ENCODE results near the gene DNASE1L1. TPM values are rescaled to one million over a fixed set of nuclear protein-coding genes. Genes with fewer than 3 reads are reported as not detected.
A peak's percentile ranks its signal among the peaks of the same experiment; 100 is the strongest.

Gene DNASE1L1
- total and polyA plus RNA-seq, 4 experiments from 2014 or later = 14.0 to 26.3 (median 20.7) TPM

DNA sequence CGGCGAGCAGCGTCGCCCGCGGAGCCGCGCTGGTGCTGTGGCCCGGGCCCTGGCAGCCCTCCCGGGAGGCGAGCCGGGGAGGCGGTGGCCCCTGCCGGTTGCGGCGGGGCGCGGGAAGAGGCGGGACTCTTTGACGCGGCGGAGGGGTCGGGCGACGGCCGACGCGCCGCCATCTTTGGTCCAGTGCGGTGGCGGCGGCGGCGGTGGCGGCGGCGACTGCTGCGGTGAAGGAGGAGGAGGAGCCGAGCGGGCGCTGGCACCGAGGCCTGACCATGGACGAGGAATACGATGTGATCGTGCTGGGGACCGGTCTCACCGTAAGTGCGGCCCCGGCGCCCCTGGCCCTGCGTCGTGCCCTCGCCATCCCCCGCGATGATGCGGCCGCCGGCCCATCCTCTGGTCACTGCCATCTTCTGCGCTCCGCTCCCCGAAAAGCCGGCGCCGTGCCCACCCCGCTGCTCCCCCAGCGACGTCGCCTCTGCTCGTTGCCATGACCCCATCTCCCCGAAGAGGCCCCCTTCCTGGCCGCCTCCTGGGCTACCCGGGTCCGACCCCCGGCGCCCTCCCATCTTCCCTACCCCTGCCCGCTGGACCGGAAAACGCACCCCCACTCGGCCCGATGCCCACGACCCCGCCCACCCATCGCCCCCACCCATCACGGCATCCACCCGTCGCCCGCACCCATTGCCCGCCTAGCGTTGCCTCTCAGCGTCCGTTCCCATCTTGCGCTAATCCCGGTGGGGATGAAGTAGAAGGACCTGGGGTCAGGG, 28.1 kb upstream of the DNASE1L1 start, which contains the start of gene GDI1:
TSS of gene GDI1 (plus strand) at position 172 of the 770 bp plus-strand sequence. CDS start at position 273, 101 bp downstream.
- H3K27me3 ChIP-seq (ENCODE audit: insufficient read depth, low read length) = no peaks in the 10 kb centered on the region
- Mint-ChIP-seq H3K4me3 (peak within 1 kb of the TSS; percentile 86 to 89 (median 88)), H3K4me1 (peaks cover 11 to 37% (median 24%) of the 10 kb centered on the region in 4 donors), H3K9me3 (peaks cover 0 to 6% (median 0%) of the 10 kb centered on the region in 8 donors), H3K36me3 (peaks cover 6 to 33% of the 10 kb centered on the region in 2 donors), H3K27me3 (no peaks in the 10 kb centered on the region), H3K27ac (peak within 1 kb of the TSS; percentile 84 to 98 (median 94))
- DNase-seq = peak; percentile 59 to 69 (median 65)
- intact Hi-C loops (cut with micrococcal nuclease) = loop anchor here (5.0 kb wide), 1 partner anchor 80 kb away; the partner anchor contains the start of gene FAM3A
- H3K9me3 ChIP-seq (ENCODE audit: control insufficient read depth in 1 of 2, low read length in 2 of 2) = no peaks in the 10 kb centered on the region
- ChIA-PET POLR2A (ENCODE audit: partially characterized antibody) (interaction anchor here (1.0 to 1.5 kb wide), 4 partner anchors 10 to 53 kb away, joined by 3 to 7 read pairs (median 5); partner anchors contain the start of gene SLC10A3), CTCF (ENCODE audit: partially characterized antibody) (no interaction called here)
- H3K36me3 ChIP-seq (ENCODE audit: insufficient read depth, low read length) = no peaks in the 10 kb centered on the region
- H3K27ac ChIP-seq (ENCODE audit: low read depth, low read length) = peak within 1 kb of the TSS; percentile 82
- peaks cover 39% of the 10 kb centered on the region for H3K4me1 ChIP-seq (ENCODE audit: insufficient read depth, low read length)
- H3K4me3 ChIP-seq (ENCODE audit: low read length in 2 of 2) = peak within 1 kb of the TSS; percentile 29 to 40

DNA sequence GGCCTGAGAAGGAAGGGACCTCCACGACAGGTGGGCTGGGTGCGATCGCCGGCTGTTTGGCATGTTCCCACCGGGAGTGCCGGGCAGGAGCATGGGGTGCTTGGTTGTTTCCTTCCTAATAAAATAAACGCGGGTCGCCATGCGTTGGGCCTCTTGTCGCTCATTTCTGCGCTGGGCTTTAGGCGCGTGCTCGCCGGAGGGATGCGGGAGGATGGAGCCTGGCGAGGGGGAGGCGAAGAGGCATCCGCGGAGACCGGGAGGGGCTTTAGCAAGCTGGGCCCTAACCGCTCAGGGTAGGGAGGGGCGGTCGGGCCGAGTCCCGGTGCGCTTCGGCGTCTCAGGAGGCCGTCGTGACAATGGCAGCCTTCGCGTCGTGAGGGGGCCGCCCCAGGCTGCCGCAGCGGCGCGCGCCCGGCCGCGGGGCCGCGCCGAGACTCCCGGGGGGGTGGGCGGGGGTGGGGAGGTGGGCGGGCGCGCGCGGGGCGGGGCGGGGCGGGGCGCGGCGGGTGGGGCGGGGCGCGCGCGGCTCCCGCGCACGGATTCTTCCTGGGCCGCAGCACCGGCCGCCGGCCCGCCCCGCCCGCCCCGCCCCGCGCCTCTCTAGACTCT, 27.4 kb upstream of the DNASE1L1 start:
- Mint-ChIP-seq H3K36me3 (peaks cover 6 to 31% of the 10 kb centered on the region in 2 donors), H3K4me1 (peaks cover 7 to 33% (median 18%) of the 10 kb centered on the region in 4 donors), H3K27ac (peak overlapping the region; percentile 80 to 98 (median 94)), H3K4me3 (peak overlapping the region; percentile 71 to 89 (median 77)), H3K9me3 (peaks cover 0 to 6% (median 0%) of the 10 kb centered on the region in 8 donors), H3K27me3 (no peaks in the 10 kb centered on the region)
- intact Hi-C loops (cut with micrococcal nuclease) = loop anchor here (5.0 kb wide), 1 partner anchor 81 kb away; the partner anchor contains the start of gene FAM3A
- Histone ChIP-seq H3K27me3 (ENCODE audit: insufficient read depth, low read length) (no peaks in the 10 kb centered on the region), H3K36me3 (ENCODE audit: insufficient read depth, low read length) (peaks cover 7% of the 10 kb centered on the region), H3K4me1 (ENCODE audit: insufficient read depth, low read length) (peaks cover 33% of the 10 kb centered on the region), H3K4me3 (ENCODE audit: low read length in 2 of 2) (peak overlapping the region in 1 of 2 donors; percentile 35), H3K27ac (ENCODE audit: low read depth, low read length) (peak overlapping the region; percentile 82), H3K9me3 (ENCODE audit: control insufficient read depth in 1 of 2, low read length in 2 of 2) (no peaks in the 10 kb centered on the region)
- POLR2A ChIA-PET (ENCODE audit: partially characterized antibody) = interaction anchor here (1.4 to 1.5 kb wide), 3 partner anchors 9 to 39 kb away, joined by 5 to 7 read pairs (median 6); partner anchors contain the start of gene RPL10
- peak; percentile 56 to 71 (median 65) for DNase-seq
- CTCF ChIA-PET (ENCODE audit: partially characterized antibody) = no interaction called here

DNA sequence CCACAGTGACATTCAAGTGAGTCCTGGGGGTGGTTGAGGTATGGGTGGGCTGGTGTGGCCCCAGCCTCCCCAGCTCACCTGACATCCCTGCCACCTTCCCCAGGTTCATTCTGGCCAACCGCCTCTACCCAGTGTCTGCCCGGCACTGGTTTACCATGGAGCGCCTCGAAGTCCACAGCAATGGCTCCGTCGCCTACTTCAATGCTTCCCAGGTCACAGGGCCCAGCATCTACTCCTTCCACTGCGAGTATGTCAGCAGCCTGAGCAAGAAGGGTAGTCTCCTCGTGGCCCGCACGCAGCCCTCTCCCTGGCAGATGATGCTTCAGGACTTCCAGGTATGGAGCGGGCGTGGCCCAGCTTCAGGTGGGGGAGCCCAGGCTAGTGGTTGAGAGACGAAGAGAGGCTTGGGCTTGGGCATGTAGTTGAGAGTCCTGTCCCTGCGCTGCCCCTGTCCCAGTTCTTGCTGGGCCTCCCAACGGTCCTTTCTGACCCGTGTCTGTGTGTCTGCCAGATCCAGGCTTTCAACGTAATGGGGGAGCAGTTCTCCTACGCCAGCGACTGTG, 26.2 kb upstream of the DNASE1L1 start:
- DNase-seq = no peak
- Histone ChIP-seq H3K4me3 (ENCODE audit: low read length in 2 of 2) (no peak overlapping the region), H3K27me3 (ENCODE audit: insufficient read depth, low read length) (no peaks in the 10 kb centered on the region), H3K36me3 (ENCODE audit: insufficient read depth, low read length) (peaks cover 8% of the 10 kb centered on the region), H3K27ac (ENCODE audit: low read depth, low read length) (no peak overlapping the region), H3K4me1 (ENCODE audit: insufficient read depth, low read length) (peaks cover 28% of the 10 kb centered on the region), H3K9me3 (ENCODE audit: control insufficient read depth in 1 of 2, low read length in 2 of 2) (no peaks in the 10 kb centered on the region)
- H3K27me3 Mint-ChIP-seq = no peaks in the 10 kb centered on the region
- peaks cover 10 to 32% of the 10 kb centered on the region in 2 donors for H3K36me3 Mint-ChIP-seq
- ChIA-PET POLR2A (ENCODE audit: partially characterized antibody) (interaction anchor here (0.7 to 1.5 kb wide), 4 partner anchors 8 to 37 kb away, joined by 3 to 7 read pairs (median 6); partner anchors contain the start of genes PLXNA3 and RPL10), CTCF (ENCODE audit: partially characterized antibody) (no interaction called here)
- H3K9me3 Mint-ChIP-seq = peaks cover 0 to 6% (median 0%) of the 10 kb centered on the region in 8 donors
- intact Hi-C loops (cut with micrococcal nuclease) = loop anchor here (5.0 kb wide), 1 partner anchor 82 kb away; the partner anchor contains the start of gene FAM3A
- peak overlapping the region in 2 of 8 donors; percentile 9 to 39 for H3K4me3 Mint-ChIP-seq
- H3K4me1 Mint-ChIP-seq = peaks cover 8 to 27% (median 16%) of the 10 kb centered on the region in 4 donors
- peak overlapping the region in 4 of 7 donors; percentile 12 to 98 (median 52) for H3K27ac Mint-ChIP-seq

DNA sequence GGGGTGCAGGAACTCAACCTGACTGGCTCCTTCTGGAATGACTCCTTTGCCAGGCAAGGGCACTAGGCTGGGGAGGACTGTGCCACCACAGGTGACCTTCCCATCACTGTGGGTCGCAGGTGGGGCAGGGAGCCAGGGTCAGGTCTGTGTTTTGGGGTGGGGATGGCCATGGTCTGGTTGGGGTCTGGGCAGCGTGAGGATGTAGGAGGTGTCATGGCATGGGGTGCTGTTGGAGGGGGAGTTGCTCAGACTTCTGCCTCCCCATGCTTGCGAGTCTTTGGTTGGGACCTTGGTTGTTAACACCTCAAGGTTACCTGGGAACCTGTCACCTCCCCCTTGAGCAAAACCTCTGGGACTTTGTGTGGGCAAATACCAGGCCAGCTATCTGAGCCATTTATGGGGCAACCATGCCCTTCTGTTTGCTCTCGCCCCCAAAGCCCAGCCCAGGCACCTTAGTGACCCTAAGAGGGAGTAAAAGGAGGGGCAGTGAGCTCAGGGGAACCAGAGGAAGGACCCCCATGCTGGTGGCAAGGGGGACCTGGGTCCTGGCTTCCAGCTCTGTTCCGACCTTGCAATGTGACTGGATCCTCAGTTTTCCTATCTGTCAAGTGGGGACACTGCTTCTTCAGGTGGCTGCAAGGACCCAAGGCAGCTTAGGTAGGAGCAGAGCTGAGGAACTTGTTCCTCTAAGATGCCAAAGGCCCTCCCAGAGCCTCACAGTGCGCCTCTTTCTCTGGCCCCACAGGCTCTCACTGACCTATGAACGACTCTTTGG, 25.5 kb upstream of the DNASE1L1 start:
- Mint-ChIP-seq H3K36me3 (peaks cover 10 to 33% of the 10 kb centered on the region in 2 donors), H3K4me1 (peaks cover 11 to 30% (median 17%) of the 10 kb centered on the region in 4 donors), H3K27ac (peak overlapping the region in 2 of 7 donors; percentile 81 to 98), H3K4me3 (no peak overlapping the region), H3K27me3 (no peaks in the 10 kb centered on the region), H3K9me3 (peaks cover 0 to 6% (median 0%) of the 10 kb centered on the region in 8 donors)
- Histone ChIP-seq H3K4me3 (ENCODE audit: low read length in 2 of 2) (no peak overlapping the region), H3K9me3 (ENCODE audit: control insufficient read depth in 1 of 2, low read length in 2 of 2) (no peaks in the 10 kb centered on the region), H3K27me3 (ENCODE audit: insufficient read depth, low read length) (no peaks in the 10 kb centered on the region), H3K27ac (ENCODE audit: low read depth, low read length) (no peak overlapping the region), H3K4me1 (ENCODE audit: insufficient read depth, low read length) (peaks cover 28% of the 10 kb centered on the region), H3K36me3 (ENCODE audit: insufficient read depth, low read length) (peaks cover 8% of the 10 kb centered on the region)
- ChIA-PET POLR2A (ENCODE audit: partially characterized antibody) (interaction anchor here (0.7 to 1.4 kb wide), 2 partner anchors 24 to 36 kb away, joined by 3 to 7 read pairs; partner anchors contain the start of genes PLXNA3 and RPL10), CTCF (ENCODE audit: partially characterized antibody) (no interaction called here)
- intact Hi-C loops (cut with micrococcal nuclease) = loop anchor here (5.0 kb wide), 1 partner anchor 83 kb away; the partner anchor contains the start of gene FAM3A
- no peak for DNase-seq

DNA sequence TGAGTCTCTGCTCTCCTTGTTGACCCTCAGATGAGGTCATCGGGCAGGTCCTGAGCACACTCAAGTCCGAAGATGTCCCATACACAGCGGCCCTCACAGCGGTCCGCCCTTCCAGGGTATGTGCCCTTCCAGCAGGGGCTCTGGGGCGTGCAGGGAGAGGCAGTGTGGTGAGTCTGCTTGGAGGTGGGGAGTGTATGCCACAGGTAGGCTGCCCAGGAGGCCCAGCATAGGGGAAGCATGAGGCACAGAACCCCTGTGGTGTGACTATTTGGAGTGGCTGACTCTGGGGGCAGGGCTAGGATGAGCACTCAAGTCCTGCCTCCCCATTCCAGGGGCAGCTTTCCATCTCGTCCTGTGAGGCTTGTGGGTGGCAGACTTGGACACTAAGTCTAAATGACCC, 24.6 kb upstream of the DNASE1L1 start:
- H3K9me3 ChIP-seq (ENCODE audit: control insufficient read depth in 1 of 2, low read length in 2 of 2) = no peaks in the 10 kb centered on the region
- peaks cover 28% of the 10 kb centered on the region for H3K4me1 ChIP-seq (ENCODE audit: insufficient read depth, low read length)
- ChIA-PET CTCF (ENCODE audit: partially characterized antibody) (no interaction called here), POLR2A (ENCODE audit: partially characterized antibody) (no interaction called here)
- intact Hi-C loops (cut with micrococcal nuclease) = no loop called here
- H3K27me3 ChIP-seq (ENCODE audit: insufficient read depth, low read length) = no peaks in the 10 kb centered on the region
- Mint-ChIP-seq H3K27ac (peak overlapping the region in 4 of 7 donors; percentile 7 to 68 (median 46)), H3K4me1 (peaks cover 16 to 27% (median 22%) of the 10 kb centered on the region in 4 donors), H3K36me3 (peaks cover 10 to 32% of the 10 kb centered on the region in 2 donors), H3K9me3 (peaks cover 0 to 6% (median 0%) of the 10 kb centered on the region in 8 donors), H3K4me3 (peak overlapping the region in 1 of 8 donors; percentile 21), H3K27me3 (no peaks in the 10 kb centered on the region)
- no peak for DNase-seq
- no peak overlapping the region for H3K27ac ChIP-seq (ENCODE audit: low read depth, low read length)
- H3K36me3 ChIP-seq (ENCODE audit: insufficient read depth, low read length) = peaks cover 8% of the 10 kb centered on the region
- H3K4me3 ChIP-seq (ENCODE audit: low read length in 2 of 2) = no peak overlapping the region

DNA sequence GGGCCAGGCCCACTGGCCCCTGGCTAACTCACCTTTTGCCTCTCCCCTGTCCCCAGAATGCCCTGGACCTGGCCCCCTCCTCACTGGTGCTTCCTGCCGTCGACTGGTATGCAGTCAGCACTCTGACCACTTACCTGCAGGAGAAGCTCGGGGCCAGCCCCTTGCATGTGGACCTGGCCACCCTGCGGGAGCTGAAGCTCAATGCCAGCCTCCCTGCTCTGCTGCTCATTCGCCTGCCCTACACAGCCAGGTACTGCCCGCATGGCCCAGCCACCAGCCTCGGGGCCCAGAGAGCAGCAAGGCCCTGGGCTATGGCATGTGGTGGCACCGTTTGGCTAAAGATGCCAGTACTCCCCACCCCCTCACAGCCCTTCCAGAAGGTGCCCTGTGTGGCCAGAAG, 23.2 kb upstream of the DNASE1L1 start:
- no peak overlapping the region for H3K27ac ChIP-seq (ENCODE audit: low read depth, low read length)
- no peak overlapping the region for H3K4me3 ChIP-seq (ENCODE audit: low read length in 2 of 2)
- no peaks in the 10 kb centered on the region for H3K9me3 Mint-ChIP-seq
- peaks cover 8% of the 10 kb centered on the region for H3K36me3 ChIP-seq (ENCODE audit: insufficient read depth, low read length)
- H3K9me3 ChIP-seq (ENCODE audit: control insufficient read depth in 1 of 2, low read length in 2 of 2) = no peaks in the 10 kb centered on the region
- H3K27ac Mint-ChIP-seq = peak overlapping the region in 1 of 7 donors; percentile 57
- peaks cover 30% of the 10 kb centered on the region for H3K4me1 ChIP-seq (ENCODE audit: insufficient read depth, low read length)
- peaks cover 12 to 31% (median 21%) of the 10 kb centered on the region in 4 donors for H3K4me1 Mint-ChIP-seq
- no peak for DNase-seq
- H3K4me3 Mint-ChIP-seq = no peak overlapping the region
- CTCF ChIA-PET (ENCODE audit: partially characterized antibody) = no interaction called here
- peaks cover 10 to 24% of the 10 kb centered on the region in 2 donors for H3K36me3 Mint-ChIP-seq
- no peaks in the 10 kb centered on the region for H3K27me3 ChIP-seq (ENCODE audit: insufficient read depth, low read length)
- H3K27me3 Mint-ChIP-seq = no peaks in the 10 kb centered on the region
- intact Hi-C loops (cut with micrococcal nuclease) = no loop called here
- POLR2A ChIA-PET (ENCODE audit: partially characterized antibody) = interaction anchor here (0.9 to 5.8 kb wide), 4 partner anchors 9 to 33 kb away, joined by 3 to 37 read pairs (median 6); partner anchors contain the start of genes RPL10 and TAFAZZIN
